ENCODE data around the gene ZNRD2.

Gene ZNRD2

DNA sequence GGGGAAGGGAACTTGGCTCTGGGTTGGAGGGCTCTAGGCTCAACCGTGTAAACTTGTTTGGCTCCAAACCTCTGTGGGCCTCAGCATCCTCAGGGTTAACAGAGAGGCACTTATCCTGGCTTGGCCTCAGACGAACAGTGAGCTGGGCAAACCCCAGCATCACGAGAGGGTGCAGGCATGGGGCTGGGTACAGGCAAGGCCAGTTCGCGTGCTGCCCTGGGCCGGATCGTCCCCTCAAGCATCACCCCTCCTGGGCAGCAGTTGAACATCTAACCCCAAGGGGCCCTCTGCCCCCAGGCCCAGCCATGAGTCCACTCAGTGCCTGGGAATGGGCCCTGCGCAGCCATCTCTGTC is 7.5 kb downstream of the ZNRD2 start:
- no peak for TF ChIP-seq ZBTB7A (IDR thresholded peaks at IDR 0.05; ENCODE audit: low read depth)
- no peak for TF ChIP-seq CREB1 (IDR thresholded peaks at IDR 0.05; ENCODE audit: low read depth)
- TF ChIP-seq, protein P1, sequence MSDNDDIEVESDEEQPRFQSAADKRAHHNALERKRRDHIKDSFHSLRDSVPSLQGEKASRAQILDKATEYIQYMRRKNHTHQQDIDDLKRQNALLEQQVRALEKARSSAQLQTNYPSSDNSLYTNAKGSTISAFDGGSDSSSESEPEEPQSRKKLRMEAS (IDR thresholded peaks at IDR 0.05): no peak
- TF ChIP-seq NFIC (IDR thresholded peaks at IDR 0.05): no peak
- TF ChIP-seq TEAD4 (IDR thresholded peaks at IDR 0.05): no peak

DNA sequence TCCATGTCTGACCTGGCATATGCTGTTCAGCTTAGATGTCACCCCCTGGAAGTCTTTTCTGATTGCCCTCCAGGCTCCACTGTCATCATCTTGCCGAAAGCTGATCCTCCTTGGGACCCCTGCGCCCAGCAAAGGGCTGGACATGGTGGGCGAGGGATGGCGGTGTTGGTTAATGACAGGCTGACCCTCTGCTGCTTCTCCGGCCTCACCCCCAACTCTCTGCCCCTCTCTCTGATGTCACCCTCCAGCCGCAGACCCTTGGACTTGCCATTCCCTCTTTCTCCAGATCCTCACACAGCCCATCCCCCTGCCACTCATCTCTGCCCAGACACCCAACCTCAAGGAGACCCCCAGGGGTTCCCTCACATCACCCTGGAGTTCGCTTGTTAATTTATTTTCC is 7.9 kb downstream of the ZNRD2 start:
- TF ChIP-seq CREB1 (IDR thresholded peaks at IDR 0.05; ENCODE audit: low read depth): no peak
- no peak for TF ChIP-seq TCF12 (IDR thresholded peaks at IDR 0.05; ENCODE audit: low read depth)
- TF ChIP-seq EP300 (IDR thresholded peaks at IDR 0.05; ENCODE audit: borderline replicate concordance): no peak
- no peak for TF ChIP-seq YY1 (IDR thresholded peaks at IDR 0.05; ENCODE audit: low read depth)
- no peak for TF ChIP-seq ZBTB7A (IDR thresholded peaks at IDR 0.05; ENCODE audit: low read depth)
- no peak for TF ChIP-seq FOXM1 (IDR thresholded peaks at IDR 0.05; ENCODE audit: borderline replicate concordance, low read depth)
- TF ChIP-seq CEBPB (IDR thresholded peaks at IDR 0.05): no peak

DNA sequence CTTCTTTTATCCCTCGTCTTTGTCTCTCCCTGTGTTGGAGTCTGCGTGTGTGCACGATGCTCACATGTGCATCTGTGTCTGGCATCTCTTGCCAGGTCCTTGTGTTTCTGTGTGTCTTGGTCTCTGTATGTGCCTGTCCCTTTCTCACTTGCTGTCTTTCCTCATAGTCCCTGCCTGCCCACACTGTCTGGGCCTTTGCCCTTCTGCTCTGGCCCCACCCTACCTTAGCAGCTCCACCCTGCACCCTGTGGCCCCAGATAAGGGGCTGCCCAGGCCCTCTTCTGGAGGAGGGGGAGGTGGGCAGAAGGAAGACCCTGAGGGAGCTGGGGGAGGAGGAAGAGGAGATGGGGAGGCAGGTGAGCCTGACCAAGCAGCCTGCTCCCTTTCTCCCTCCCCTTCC is 8.4 kb downstream of the ZNRD2 start:
- TF ChIP-seq TCF12 (IDR thresholded peaks at IDR 0.05; ENCODE audit: low read depth): no peak
- TF ChIP-seq FOXM1 (IDR thresholded peaks at IDR 0.05; ENCODE audit: borderline replicate concordance, low read depth): no peak
- TF ChIP-seq TAF1 (IDR thresholded peaks at IDR 0.05; ENCODE audit: low read depth): no peak
- TF ChIP-seq EP300 (IDR thresholded peaks at IDR 0.05; ENCODE audit: borderline replicate concordance): no peak
- no peak for TF ChIP-seq RAD21 (IDR thresholded peaks at IDR 0.05; ENCODE audit: low read depth)
- TF ChIP-seq, protein P2, sequence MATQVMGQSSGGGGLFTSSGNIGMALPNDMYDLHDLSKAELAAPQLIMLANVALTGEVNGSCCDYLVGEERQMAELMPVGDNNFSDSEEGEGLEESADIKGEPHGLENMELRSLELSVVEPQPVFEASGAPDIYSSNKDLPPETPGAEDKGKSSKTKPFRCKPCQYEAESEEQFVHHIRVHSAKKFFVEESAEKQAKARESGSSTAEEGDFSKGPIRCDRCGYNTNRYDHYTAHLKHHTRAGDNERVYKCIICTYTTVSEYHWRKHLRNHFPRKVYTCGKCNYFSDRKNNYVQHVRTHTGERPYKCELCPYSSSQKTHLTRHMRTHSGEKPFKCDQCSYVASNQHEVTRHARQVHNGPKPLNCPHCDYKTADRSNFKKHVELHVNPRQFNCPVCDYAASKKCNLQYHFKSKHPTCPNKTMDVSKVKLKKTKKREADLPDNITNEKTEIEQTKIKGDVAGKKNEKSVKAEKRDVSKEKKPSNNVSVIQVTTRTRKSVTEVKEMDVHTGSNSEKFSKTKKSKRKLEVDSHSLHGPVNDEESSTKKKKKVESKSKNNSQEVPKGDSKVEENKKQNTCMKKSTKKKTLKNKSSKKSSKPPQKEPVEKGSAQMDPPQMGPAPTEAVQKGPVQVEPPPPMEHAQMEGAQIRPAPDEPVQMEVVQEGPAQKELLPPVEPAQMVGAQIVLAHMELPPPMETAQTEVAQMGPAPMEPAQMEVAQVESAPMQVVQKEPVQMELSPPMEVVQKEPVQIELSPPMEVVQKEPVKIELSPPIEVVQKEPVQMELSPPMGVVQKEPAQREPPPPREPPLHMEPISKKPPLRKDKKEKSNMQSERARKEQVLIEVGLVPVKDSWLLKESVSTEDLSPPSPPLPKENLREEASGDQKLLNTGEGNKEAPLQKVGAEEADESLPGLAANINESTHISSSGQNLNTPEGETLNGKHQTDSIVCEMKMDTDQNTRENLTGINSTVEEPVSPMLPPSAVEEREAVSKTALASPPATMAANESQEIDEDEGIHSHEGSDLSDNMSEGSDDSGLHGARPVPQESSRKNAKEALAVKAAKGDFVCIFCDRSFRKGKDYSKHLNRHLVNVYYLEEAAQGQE (IDR thresholded peaks at IDR 0.05; ENCODE audit: low read depth): no peak
- TF ChIP-seq CREB1 (IDR thresholded peaks at IDR 0.05; ENCODE audit: low read depth): no peak
- no peak for TF ChIP-seq YY1 (IDR thresholded peaks at IDR 0.05; ENCODE audit: low read depth)
- TF ChIP-seq, protein P1 (IDR thresholded peaks at IDR 0.05): no peak
- no peak for TF ChIP-seq EGR1 (IDR thresholded peaks at IDR 0.05)
- TF ChIP-seq, protein P3, sequence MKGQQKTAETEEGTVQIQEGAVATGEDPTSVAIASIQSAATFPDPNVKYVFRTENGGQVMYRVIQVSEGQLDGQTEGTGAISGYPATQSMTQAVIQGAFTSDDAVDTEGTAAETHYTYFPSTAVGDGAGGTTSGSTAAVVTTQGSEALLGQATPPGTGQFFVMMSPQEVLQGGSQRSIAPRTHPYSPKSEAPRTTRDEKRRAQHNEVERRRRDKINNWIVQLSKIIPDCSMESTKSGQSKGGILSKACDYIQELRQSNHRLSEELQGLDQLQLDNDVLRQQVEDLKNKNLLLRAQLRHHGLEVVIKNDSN (IDR thresholded peaks at IDR 0.05): no peak
- no peak for TF ChIP-seq TEAD4 (IDR thresholded peaks at IDR 0.05)
- no peak for TF ChIP-seq CEBPB (IDR thresholded peaks at IDR 0.05)
- TF ChIP-seq NFIC (IDR thresholded peaks at IDR 0.05): no peak
- TF ChIP-seq ZBTB7A (IDR thresholded peaks at IDR 0.05; ENCODE audit: low read depth): no peak

DNA sequence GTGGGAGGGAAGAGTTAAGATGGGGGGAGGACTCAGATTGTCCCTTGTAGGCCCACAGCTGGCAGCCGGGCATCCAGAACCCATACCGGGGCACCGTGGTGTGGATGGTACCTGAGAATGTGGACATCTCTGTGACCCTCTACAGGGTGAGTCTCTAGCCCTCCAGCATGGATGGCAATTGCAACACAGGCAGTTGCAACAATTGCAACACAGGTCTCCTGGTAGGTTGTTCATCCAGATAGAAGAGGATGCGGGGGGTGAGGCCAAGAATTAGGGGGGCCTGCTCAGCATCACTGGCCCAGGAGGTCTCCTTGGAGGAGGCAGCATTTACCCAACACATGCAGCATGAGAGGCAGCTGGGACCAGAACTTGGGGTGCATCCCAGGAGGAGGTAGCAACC is 9.0 kb downstream of the ZNRD2 start:
- TF ChIP-seq EP300 (IDR thresholded peaks at IDR 0.05; ENCODE audit: borderline replicate concordance) (no peak), NFIC (IDR thresholded peaks at IDR 0.05) (no peak), TEAD4 (IDR thresholded peaks at IDR 0.05) (no peak), EGR1 (IDR thresholded peaks at IDR 0.05) (no peak), YY1 (IDR thresholded peaks at IDR 0.05; ENCODE audit: low read depth) (no peak), RAD21 (IDR thresholded peaks at IDR 0.05; ENCODE audit: low read depth) (no peak), TAF1 (IDR thresholded peaks at IDR 0.05; ENCODE audit: low read depth) (no peak)
- TF ChIP-seq, protein P2 (IDR thresholded peaks at IDR 0.05; ENCODE audit: low read depth): no peak
- TF ChIP-seq, protein P1 (IDR thresholded peaks at IDR 0.05): no peak

DNA sequence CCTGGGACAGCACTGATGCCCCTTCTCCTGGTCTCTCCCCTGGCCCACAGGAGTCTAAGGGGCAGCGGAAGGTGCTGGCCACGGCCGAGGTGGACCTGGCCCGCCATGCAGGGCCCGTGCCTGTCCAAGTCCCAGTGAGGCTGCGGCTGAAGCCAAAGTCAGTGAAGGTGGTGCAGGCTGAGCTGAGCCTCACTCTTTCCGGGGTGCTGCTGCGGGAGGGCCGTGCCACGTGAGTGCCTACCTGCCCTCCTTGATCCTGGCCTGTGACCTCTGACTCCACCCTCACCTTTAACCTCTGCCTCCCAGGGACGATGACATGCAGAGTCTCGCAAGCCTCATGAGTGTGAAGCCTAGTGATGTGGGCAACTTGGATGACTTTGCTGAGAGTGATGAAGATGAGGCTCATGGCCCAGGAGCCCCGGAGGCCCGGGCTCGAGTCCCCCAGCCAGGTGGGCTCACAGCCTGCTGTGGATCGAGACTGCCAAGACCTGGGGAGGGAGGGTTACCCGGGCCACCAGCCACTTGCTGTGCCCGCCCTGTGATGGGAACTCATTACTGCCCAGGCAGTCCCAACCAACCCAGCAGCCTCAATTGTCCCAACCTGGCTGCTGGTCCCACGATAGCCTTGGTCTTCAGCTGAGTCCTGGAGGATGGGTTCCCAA is 9.9 kb downstream of the ZNRD2 start:
- TF ChIP-seq, protein P3 (IDR thresholded peaks at IDR 0.05): no peak
- no peak for TF ChIP-seq EP300 (IDR thresholded peaks at IDR 0.05; ENCODE audit: borderline replicate concordance)
- no peak for TF ChIP-seq CREB1 (IDR thresholded peaks at IDR 0.05; ENCODE audit: low read depth)

DNA sequence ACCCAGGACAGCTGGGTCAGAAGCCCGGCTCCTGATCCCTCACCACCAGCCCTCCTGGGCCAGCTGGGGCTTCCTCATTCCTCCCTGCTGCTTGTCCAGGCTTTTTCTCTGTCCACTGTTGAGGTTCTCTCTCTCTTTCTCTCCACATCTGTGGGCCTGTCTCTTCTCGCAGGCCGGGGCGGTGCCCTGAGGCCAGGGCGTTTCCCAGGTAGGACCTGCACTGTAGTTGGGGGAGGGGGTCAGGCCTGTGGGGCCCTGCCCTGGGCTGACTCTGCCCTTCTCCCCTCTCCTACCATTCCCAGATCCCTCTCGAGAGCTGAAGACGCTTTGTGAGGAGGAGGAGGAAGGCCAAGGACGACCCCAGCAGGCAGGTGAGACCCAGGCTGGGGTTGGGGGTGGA is 10.5 kb downstream of the ZNRD2 start:
- TF ChIP-seq EP300 (IDR thresholded peaks at IDR 0.05; ENCODE audit: borderline replicate concordance): no peak
- TF ChIP-seq TEAD4 (IDR thresholded peaks at IDR 0.05): no peak
- TF ChIP-seq, protein P1 (IDR thresholded peaks at IDR 0.05): no peak
- no peak for TF ChIP-seq CREB1 (IDR thresholded peaks at IDR 0.05; ENCODE audit: low read depth)
- no peak for TF ChIP-seq RAD21 (IDR thresholded peaks at IDR 0.05; ENCODE audit: low read depth)
